ENCODE results near the gene DCAF11. TPM values are rescaled to one million over a fixed set of nuclear protein-coding genes. Genes with fewer than 3 reads are reported as not detected.

The DCAF11 gene
- total and polyA plus RNA-seq, 12 donors, result 19.7 to 99.7 (median 70.8) TPM

- peaks cover 0 to 12% (median 6%) of the 10 kb centered on the region in 9 donors for H3K4me1 ChIP-seq
- no peak overlapping the region for H3K27ac ChIP-seq
- 82 to 86% methylated on average over 6 of the region's 6 CpGs for WGBS, 2 donors
- no peaks in the 10 kb centered on the region for H3K36me3 ChIP-seq
- no peaks in the 10 kb centered on the region for H3K9me3 ChIP-seq
- ATAC-seq, result no peak
- peaks cover 0 to 39% (median 7%) of the 10 kb centered on the region in 7 donors for H3K27me3 ChIP-seq
- H3K4me3 ChIP-seq, result no peak overlapping the region
- no peak for TF ChIP-seq CTCF (IDR thresholded peaks at IDR 0.05)
- intact Hi-C loops (cut with DNase I), result loop anchor here in 1 of 10 donors (10.0 kb wide), 1 partner anchor 95 kb away; the partner anchor contains the start of gene DHRS4L2
- no peak for DNase-seq
Measured at GRCh38 chr14:24080142-24080530, 34.4 kb upstream of the DCAF11 start.

- H3K9me3 ChIP-seq, result no peaks in the 10 kb centered on the region
- TF ChIP-seq CTCF (IDR thresholded peaks at IDR 0.05), result no peak
- H3K4me1 ChIP-seq, result peaks cover 0 to 12% (median 6%) of the 10 kb centered on the region in 9 donors
- H3K36me3 ChIP-seq, result no peaks in the 10 kb centered on the region
- H3K4me3 ChIP-seq, result peak overlapping the region; percentile 8 to 64 (median 60)
- peaks cover 0 to 39% (median 4%) of the 10 kb centered on the region in 7 donors for H3K27me3 ChIP-seq
- H3K27ac ChIP-seq, result peak overlapping the region in 5 of 10 donors; percentile 18 to 77 (median 45)
- DNase-seq (peak; percentile 31 to 48), ATAC-seq (peak; percentile 61 to 80 (median 75))
- 0 to 1% methylated on average over 66 to 74 of the region's 74 CpGs for WGBS, 2 donors
- intact Hi-C loops (cut with DNase I), result loop anchor here in 1 of 10 donors (10.0 kb wide), 1 partner anchor 96 kb away; the partner anchor contains the start of gene DHRS4L2
Measured at GRCh38 chr14:24080888-24081738, 33.5 kb upstream of the DCAF11 start.

GRCh38 chr14:24081739-24082211, 32.8 kb upstream of the DCAF11 start:
- intact Hi-C loops (cut with DNase I), result loop anchor here in 1 of 10 donors (10.0 kb wide), 1 partner anchor 97 kb away; the partner anchor contains the start of gene DHRS4L2
- ATAC-seq, result no peak

More at GRCh38 chr14:24081739-24082211, 32.8 kb upstream of the DCAF11 start:
- Histone ChIP-seq H3K36me3 (no peaks in the 10 kb centered on the region), H3K4me1 (peaks cover 0 to 12% (median 6%) of the 10 kb centered on the region in 9 donors), H3K4me3 (peak overlapping the region; percentile 8 to 64 (median 60)), H3K27me3 (peaks cover 0 to 39% (median 4%) of the 10 kb centered on the region in 7 donors), H3K9me3 (no peaks in the 10 kb centered on the region), H3K27ac (peak overlapping the region in 2 of 10 donors; percentile 60 to 77)
- no peak for DNase-seq
- no peak for TF ChIP-seq CTCF (IDR thresholded peaks at IDR 0.05)
- 23 to 24% methylated on average over 26 of the region's 26 CpGs for WGBS, 2 donors

Data from heart right ventricle (tissue), 16 donors.